ENCODE results near the gene ABCG1. TPM values are rescaled to one million over a fixed set of nuclear protein-coding genes. Genes with fewer than 3 reads are reported as not detected.
A peak's percentile ranks its signal among the peaks of the same experiment; 100 is the strongest.

ABCG1 gene
- total and polyA plus RNA-seq, 11 donors: 3.3 to 25.3 (median 13.5) TPM

DNA sequence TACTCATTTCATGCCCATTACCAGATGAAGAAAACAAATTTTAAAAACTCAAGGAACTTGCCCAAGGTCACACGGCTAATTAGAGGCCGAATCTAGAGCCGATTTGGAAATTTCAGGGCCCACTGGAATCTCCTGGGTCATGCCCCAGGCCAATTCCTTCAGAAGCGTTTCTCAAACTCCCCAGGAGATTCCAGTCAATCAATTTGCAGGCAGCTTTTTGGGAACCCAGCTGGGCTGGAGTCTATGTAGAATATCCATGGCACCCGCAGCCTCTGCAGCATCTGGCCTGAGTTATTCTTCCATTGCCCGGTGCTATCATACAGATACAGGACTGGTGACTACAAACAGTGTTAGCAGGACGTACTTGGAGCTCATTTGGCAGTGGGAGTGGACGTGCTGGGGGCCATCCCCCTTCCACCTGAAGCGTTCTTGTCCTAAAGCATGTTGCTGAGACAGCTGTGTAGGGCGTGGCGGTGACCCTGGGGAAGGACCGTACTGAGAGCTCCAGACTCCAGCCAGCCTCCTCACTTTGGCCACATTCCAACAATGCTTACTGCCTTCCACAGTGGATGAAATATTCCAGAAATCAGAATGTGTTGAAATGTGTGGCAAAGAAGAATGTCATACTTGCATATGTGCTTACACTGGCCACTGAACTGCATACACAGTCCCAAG lies 38.3 kb downstream of the ABCG1 start:
- Histone ChIP-seq H3K27me3 (no peaks in the 10 kb centered on the region), H3K4me1 (peaks cover 2 to 57% (median 20%) of the 10 kb centered on the region in 12 donors), H3K36me3 (no peaks in the 10 kb centered on the region), H3K9me3 (no peaks in the 10 kb centered on the region), H3K4me3 (no peak overlapping the region), H3K27ac (no peak overlapping the region)
- ATAC-seq (no peak), DNase-seq (peak in 1 of 5 donors; percentile 49)
- intact Hi-C loops (cut with DNase I): loop anchor here in 9 of 10 donors (5.0 to 10.0 kb wide), 6 partner anchors 35 to 110 kb away; no protein-coding TSS in a partner anchor
- TF ChIP-seq, protein P1, sequence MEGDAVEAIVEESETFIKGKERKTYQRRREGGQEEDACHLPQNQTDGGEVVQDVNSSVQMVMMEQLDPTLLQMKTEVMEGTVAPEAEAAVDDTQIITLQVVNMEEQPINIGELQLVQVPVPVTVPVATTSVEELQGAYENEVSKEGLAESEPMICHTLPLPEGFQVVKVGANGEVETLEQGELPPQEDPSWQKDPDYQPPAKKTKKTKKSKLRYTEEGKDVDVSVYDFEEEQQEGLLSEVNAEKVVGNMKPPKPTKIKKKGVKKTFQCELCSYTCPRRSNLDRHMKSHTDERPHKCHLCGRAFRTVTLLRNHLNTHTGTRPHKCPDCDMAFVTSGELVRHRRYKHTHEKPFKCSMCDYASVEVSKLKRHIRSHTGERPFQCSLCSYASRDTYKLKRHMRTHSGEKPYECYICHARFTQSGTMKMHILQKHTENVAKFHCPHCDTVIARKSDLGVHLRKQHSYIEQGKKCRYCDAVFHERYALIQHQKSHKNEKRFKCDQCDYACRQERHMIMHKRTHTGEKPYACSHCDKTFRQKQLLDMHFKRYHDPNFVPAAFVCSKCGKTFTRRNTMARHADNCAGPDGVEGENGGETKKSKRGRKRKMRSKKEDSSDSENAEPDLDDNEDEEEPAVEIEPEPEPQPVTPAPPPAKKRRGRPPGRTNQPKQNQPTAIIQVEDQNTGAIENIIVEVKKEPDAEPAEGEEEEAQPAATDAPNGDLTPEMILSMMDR (IDR thresholded peaks at IDR 0.05): no peak
- TF ChIP-seq POLR2A (IDR thresholded peaks at IDR 0.05): no peak
- 58 to 79% (median 65%) methylated on average over 12 of the region's 12 CpGs for WGBS, 4 donors

DNA sequence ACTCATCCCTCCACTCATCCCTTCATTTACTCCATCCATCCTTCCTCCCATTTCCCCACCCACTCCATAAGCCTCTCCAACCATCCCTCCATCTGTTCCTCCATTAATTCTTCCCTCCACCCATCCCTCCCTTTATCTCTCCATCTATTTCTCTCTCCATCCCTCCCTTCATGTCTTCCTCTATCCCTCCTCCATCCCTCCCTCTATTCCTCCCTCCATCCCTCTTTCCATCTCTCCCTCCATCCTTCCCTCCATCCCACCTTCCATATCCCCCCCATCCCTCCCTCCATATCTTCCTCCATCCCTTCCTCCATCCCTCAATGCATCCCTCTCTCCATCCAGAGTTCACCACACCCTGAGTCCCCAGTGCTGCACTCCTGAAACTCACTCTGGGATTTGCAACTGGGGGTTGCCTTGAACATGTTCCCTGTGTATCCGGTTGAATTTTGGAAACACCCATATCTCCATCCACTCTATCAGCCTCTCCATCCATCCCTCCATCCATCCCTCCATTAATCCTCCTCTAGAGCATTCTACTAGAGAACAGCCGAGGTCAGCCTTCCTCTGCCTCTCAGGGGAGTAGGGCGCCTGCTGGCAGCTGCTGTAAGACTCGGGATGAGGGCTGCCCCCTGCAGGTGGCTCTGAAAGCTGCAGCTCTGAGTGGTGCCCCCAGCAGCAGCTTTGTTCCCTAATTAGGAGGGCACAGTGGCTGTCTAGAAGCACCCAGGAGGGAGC lies 39.4 kb downstream of the ABCG1 start:
- Histone ChIP-seq H3K27me3 (no peaks in the 10 kb centered on the region), H3K4me3 (no peak overlapping the region), H3K9me3 (no peaks in the 10 kb centered on the region), H3K36me3 (no peaks in the 10 kb centered on the region), H3K27ac (no peak overlapping the region), H3K4me1 (peaks cover 2 to 67% (median 30%) of the 10 kb centered on the region in 12 donors)
- DNase-seq (peak; percentile 69 to 89 (median 76)), ATAC-seq (peak; percentile 63 to 75 (median 64))
- TF ChIP-seq, protein P1 (IDR thresholded peaks at IDR 0.05): peak; percentile 69 to 88 (median 78)
- no peak for TF ChIP-seq POLR2A (IDR thresholded peaks at IDR 0.05)
- WGBS, 4 donors: 21 to 27% (median 24%) methylated on average over 2 to 4 of the region's 4 CpGs
- intact Hi-C loops (cut with DNase I): loop anchor here (1.0 to 10.0 kb wide), 9 partner anchors 36 to 111 kb away; no protein-coding TSS in a partner anchor

DNA sequence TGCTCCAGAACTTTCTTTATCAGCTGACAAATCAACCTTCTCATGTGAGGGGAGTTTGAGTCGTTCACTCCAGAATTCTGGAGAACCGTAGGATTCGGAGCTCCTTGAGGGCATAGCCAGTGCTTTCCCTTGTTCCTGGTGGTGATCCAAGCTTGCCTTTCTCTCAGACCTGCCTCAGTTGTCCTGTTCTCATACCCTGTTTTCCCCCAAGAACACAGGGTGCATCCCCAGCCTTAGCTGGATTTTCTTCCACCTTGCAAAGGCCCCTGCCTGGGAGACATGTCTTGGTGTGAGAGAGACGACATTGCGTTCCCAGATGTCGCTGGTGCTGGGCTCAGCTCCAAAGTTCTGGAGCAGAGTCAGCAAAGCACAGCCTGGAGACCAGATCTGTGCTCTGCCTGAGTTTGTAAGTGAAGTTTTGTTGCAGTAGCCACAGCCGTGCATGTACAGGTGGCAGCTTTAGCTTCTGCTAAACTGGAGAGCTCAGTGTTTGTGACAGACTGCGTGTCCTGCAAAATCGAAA lies 40.0 kb downstream of the ABCG1 start:
- 44 to 51% (median 48%) methylated on average over 9 of the region's 9 CpGs for WGBS, 4 donors
- Histone ChIP-seq H3K9me3 (no peaks in the 10 kb centered on the region), H3K27me3 (no peaks in the 10 kb centered on the region), H3K36me3 (no peaks in the 10 kb centered on the region), H3K27ac (peak overlapping the region in 2 of 12 donors; percentile 16), H3K4me1 (peaks cover 2 to 67% (median 31%) of the 10 kb centered on the region in 12 donors), H3K4me3 (no peak overlapping the region)
- peak in 3 of 5 donors; percentile 38 to 68 (median 53) for DNase-seq
- intact Hi-C loops (cut with DNase I): loop anchor here (1.0 to 10.0 kb wide), 9 partner anchors 37 to 112 kb away; no protein-coding TSS in a partner anchor
- ATAC-seq: peak; percentile 20 to 61 (median 40)
- TF ChIP-seq, protein P1 (IDR thresholded peaks at IDR 0.05): peak in 2 of 12 donors; percentile 25 to 28
- TF ChIP-seq POLR2A (IDR thresholded peaks at IDR 0.05): no peak

DNA sequence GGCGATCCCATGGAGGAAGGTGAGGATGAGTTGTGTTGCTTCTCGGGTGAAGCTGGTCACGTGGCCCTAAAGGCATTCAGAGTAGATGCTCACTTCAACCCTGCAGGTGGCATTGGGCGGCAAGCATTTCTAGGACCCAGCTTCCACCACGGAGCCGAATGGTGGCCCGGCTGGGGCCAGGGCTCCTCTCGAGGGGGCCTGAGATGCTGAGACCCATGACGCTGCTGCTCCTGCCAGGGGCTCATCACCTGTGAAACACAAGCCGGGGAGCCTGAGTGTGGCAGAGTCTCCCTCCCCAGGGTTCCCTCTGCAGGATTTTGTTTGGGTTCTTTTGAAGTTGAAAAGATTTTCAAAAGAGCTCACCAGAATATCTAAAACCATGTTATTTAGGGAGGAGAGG lies 41.2 kb downstream of the ABCG1 start:
- H3K27ac ChIP-seq: no peak overlapping the region

More for the DNA sequence above, 41.2 kb downstream of the ABCG1 start:
- TF ChIP-seq, protein P1 (IDR thresholded peaks at IDR 0.05): no peak
- no peak for TF ChIP-seq POLR2A (IDR thresholded peaks at IDR 0.05)
- no peaks in the 10 kb centered on the region for H3K36me3 ChIP-seq
- H3K9me3 ChIP-seq: no peaks in the 10 kb centered on the region
- 78 to 99% (median 92%) methylated on average over 3 to 10 of the region's 10 CpGs for WGBS, 4 donors
- H3K27me3 ChIP-seq: no peaks in the 10 kb centered on the region
- intact Hi-C loops (cut with DNase I): loop anchor here in 4 of 10 donors (2.0 to 5.0 kb wide), 4 partner anchors 23 to 93 kb away; no protein-coding TSS in a partner anchor
- no peak overlapping the region for H3K4me3 ChIP-seq
- DNase-seq (no peak), ATAC-seq (no peak)
- peaks cover 2 to 63% (median 32%) of the 10 kb centered on the region in 12 donors for H3K4me1 ChIP-seq

Data from heart left ventricle (tissue), 16 donors.